Activated T-helper 2 cell treated with anti-CD3 and anti-CD28 coated beads, Interferon-gamma antibody, Interleukin-2, Interleukin-4, amounts not matched to agents 10 μg/mL and 5 μg/mL and 100 μg/mL, durations not matched to agents 14 hours and 24 hours and 36 hours (primary cell): ENCODE measurements around the gene LUC7L. TPM values are rescaled to one million over a fixed set of nuclear protein-coding genes. Genes with fewer than 3 reads are reported as not detected.
"Not testable (repeated sequence)": the region's sequence is repeated elsewhere in the genome, so short reads cannot be mapped to it uniquely, and the experiment has no call there.

Source experiments
- DNase-seq: peaks from one replicate; pipeline ENCODE4 v3.0.0; 2021; ENCODE audit warnings: low spot score
- H3K27ac Mint-ChIP-seq: one replicate; pipeline ENCODE4 v1.8.0; 2021; ENCODE audit warnings: mixed read lengths
- H3K27me3 Mint-ChIP-seq: one replicate; pipeline ENCODE4 v1.8.0; 2021; ENCODE audit warnings: low read depth, mixed read lengths
- H3K36me3 Mint-ChIP-seq: one replicate; pipeline ENCODE4 v1.8.0; 2021; ENCODE audit warnings: low read depth, mixed read lengths
- H3K4me1 Mint-ChIP-seq: one replicate; pipeline ENCODE4 v1.8.0; 2021; ENCODE audit warnings: low read depth, mixed read lengths
- H3K4me3 Mint-ChIP-seq: one replicate; pipeline ENCODE4 v1.8.0; 2021; ENCODE audit warnings: low read depth, mild to moderate bottlenecking, moderate library complexity, mixed read lengths
- H3K9me3 Mint-ChIP-seq: one replicate; pipeline ENCODE4 v1.8.0; 2021; ENCODE audit warnings: mixed read lengths
- intact Hi-C: fragments of 100-400 bp; cut with micrococcal nuclease; formaldehyde crosslinking; loops from one replicate; pipeline ENCODE4 v1.15.1; 2023
- total RNA-seq: library from RNA; stranded (reverse); gene quantifications from 2 replicates; pipeline ENCODE4 v1.2.3, GENCODE V29; 2022

Gene LUC7L
- total RNA-seq, 1 donor from 2014 or later, result 91.0 TPM

DNA sequence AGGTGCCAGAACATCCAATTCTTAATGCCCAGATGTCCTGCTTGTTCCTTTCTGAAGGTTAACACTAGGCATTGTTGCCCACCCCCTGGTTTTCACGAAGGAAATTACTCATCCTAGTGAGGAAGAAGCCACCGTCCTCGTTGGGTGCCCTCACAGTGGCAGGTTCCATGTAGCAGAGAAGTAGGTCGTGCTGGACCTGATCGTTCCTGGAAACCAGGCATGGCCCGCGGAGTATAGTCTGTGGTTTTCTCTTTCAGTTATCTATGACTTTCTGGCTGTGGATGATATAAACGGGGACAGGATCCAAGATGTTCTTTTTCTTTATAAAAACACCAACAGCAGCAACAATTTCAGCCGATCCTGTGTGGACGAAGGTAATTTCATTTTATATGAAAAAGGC, 30.0 kb upstream of the LUC7L start:
- peaks cover 18% of the 10 kb centered on the region for H3K36me3 Mint-ChIP-seq
- peaks cover 8% of the 10 kb centered on the region for H3K4me1 Mint-ChIP-seq
- H3K27me3 Mint-ChIP-seq, result no peaks in the 10 kb centered on the region
- no peaks in the 10 kb centered on the region for H3K9me3 Mint-ChIP-seq
- intact Hi-C loops, result no loop called here
- DNase-seq, result no peak
- H3K27ac Mint-ChIP-seq, result no peak overlapping the region
- no peak overlapping the region for H3K4me3 Mint-ChIP-seq

GRCh38 chr16:258091-258490, 28.8 kb upstream of the LUC7L start:
- H3K27me3 Mint-ChIP-seq, intact Hi-C loops, H3K9me3 Mint-ChIP-seq, H3K27ac Mint-ChIP-seq, H3K4me3 Mint-ChIP-seq, DNase-seq: not testable (repeated sequence)
- Mint-ChIP-seq H3K36me3 (peaks cover 20% of the 10 kb centered on the region), H3K4me1 (peaks cover 11% of the 10 kb centered on the region)

GRCh38 chr16:255183-255582, 25.9 kb upstream of the LUC7L start:
- Mint-ChIP-seq H3K4me1 (peaks cover 26% of the 10 kb centered on the region), H3K27me3 (no peaks in the 10 kb centered on the region), H3K36me3 (peaks cover 20% of the 10 kb centered on the region), H3K9me3 (no peaks in the 10 kb centered on the region), H3K4me3 (no peak overlapping the region), H3K27ac (no peak overlapping the region)
- intact Hi-C loops, result no loop called here
- no peak for DNase-seq

- no peaks in the 10 kb centered on the region for H3K27me3 Mint-ChIP-seq
- H3K27ac Mint-ChIP-seq, result no peak overlapping the region
- no peaks in the 10 kb centered on the region for H3K9me3 Mint-ChIP-seq
- no peak for DNase-seq
- intact Hi-C loops, result no loop called here
- H3K4me1 Mint-ChIP-seq, result peaks cover 27% of the 10 kb centered on the region
- H3K36me3 Mint-ChIP-seq, result peaks cover 20% of the 10 kb centered on the region
- no peak overlapping the region for H3K4me3 Mint-ChIP-seq
Observed at GRCh38 chr16:254461-254860, 25.2 kb upstream of the LUC7L start.

DNA sequence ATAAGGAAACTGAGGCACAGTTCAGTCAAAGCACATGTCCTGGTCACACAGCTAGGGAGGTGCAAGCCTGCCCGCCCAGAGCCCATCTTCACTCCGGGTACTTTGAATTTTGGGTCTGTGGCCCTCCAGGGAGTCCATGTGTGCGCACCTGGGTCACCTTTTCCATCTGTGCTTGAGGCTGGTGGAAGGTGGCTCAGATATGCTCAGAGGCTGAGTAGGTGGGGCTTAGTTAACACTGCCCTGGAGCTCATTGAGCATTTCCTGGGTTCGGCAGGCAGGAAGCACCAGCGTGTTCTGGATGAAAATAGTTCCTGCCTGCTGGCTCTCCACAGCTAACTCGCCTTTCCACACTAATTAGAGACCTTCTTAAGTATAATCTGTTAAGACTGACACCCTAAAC, 24.6 kb upstream of the LUC7L start:
- Mint-ChIP-seq H3K9me3 (no peaks in the 10 kb centered on the region), H3K4me3 (no peak overlapping the region), H3K36me3 (peaks cover 20% of the 10 kb centered on the region), H3K27me3 (no peaks in the 10 kb centered on the region), H3K27ac (peak overlapping the region; percentile 46), H3K4me1 (peaks cover 27% of the 10 kb centered on the region)
- intact Hi-C loops, result no loop called here
- no peak for DNase-seq

DNA sequence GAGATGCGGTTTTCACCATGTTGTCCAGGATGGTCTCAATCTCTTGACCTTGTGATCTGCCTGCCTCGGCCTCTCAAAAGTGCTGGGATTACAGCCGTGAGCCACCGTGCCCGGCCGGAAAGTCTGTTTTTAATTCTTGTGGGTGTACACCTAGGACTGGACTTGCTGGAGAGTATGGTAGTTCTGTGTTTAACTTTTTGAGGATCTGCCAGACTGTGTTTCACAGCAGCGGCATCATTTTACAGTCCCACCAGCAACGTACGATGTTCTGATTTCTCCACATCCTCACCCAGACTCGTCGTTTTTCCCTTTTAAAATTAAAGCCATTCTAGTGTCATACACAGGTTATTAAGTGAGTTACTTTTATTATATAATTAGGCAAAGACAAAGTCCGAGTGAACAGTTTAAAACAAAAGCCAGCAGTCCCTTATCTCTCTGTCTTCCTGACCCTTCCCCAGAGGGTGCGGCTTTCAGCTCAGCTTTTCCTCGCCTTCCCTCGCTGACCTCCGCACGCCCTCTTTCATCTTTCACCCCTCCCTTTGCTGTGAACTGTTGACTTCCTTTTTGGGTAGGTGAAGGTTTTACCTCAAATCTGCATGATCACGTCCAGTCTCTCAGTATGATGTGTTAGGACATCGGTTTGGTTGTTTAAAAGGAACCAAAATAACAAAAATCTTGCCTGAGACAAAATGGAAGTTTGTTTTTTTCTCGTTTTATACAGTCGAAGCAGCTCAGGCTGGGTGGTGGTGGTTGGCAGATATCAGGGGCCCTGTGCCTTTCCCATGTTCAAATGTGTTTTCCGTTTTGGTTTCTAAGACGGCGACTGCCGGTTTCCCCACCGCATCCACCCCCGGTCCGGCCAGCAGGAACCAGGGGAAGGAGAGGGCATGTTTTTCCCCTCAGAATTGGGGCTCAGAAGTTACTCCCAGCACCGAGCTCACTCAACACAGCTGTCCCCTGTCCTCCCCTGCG, 23.4 kb upstream of the LUC7L start:
- no peaks in the 10 kb centered on the region for H3K27me3 Mint-ChIP-seq
- peak overlapping the region; percentile 92 for H3K27ac Mint-ChIP-seq
- H3K4me3 Mint-ChIP-seq, result peak overlapping the region; percentile 80
- intact Hi-C loops, result loop anchor here (1.0 kb wide), 1 partner anchor 17 kb away; no protein-coding TSS in a partner anchor
- H3K9me3 Mint-ChIP-seq, result no peaks in the 10 kb centered on the region
- peaks cover 27% of the 10 kb centered on the region for H3K4me1 Mint-ChIP-seq
- peak; percentile 30 for DNase-seq
- peaks cover 20% of the 10 kb centered on the region for H3K36me3 Mint-ChIP-seq

- peaks cover 19% of the 10 kb centered on the region for H3K4me1 Mint-ChIP-seq
- no peaks in the 10 kb centered on the region for H3K27me3 Mint-ChIP-seq
- no peaks in the 10 kb centered on the region for H3K9me3 Mint-ChIP-seq
- H3K4me3 Mint-ChIP-seq, result no peak overlapping the region
- intact Hi-C loops, result no loop called here
- no peak overlapping the region for H3K27ac Mint-ChIP-seq
- DNase-seq, result no peak
- peaks cover 9% of the 10 kb centered on the region for H3K36me3 Mint-ChIP-seq
Observed at GRCh38 chr16:249431-249830, 20.2 kb upstream of the LUC7L start.

GRCh38 chr16:247027-247426, 17.8 kb upstream of the LUC7L start:
- intact Hi-C loops, result no loop called here

GRCh38 chr16:245105-245504, 15.9 kb upstream of the LUC7L start:
- intact Hi-C loops, result no loop called here
- Mint-ChIP-seq H3K4me3 (no peak overlapping the region), H3K9me3 (no peaks in the 10 kb centered on the region), H3K4me1 (peaks cover 5% of the 10 kb centered on the region), H3K27me3 (no peaks in the 10 kb centered on the region), H3K27ac (no peak overlapping the region), H3K36me3 (no peaks in the 10 kb centered on the region)
- DNase-seq, result no peak

More at GRCh38 chr16:247027-247426, 17.8 kb upstream of the LUC7L start:
- no peak for DNase-seq
- Mint-ChIP-seq H3K27ac (no peak overlapping the region), H3K36me3 (peaks cover 2% of the 10 kb centered on the region), H3K9me3 (no peaks in the 10 kb centered on the region), H3K4me1 (peaks cover 8% of the 10 kb centered on the region), H3K27me3 (no peaks in the 10 kb centered on the region), H3K4me3 (no peak overlapping the region)

- intact Hi-C loops, result no loop called here
- Mint-ChIP-seq H3K4me3 (no peak overlapping the region), H3K36me3 (no peaks in the 10 kb centered on the region), H3K27me3 (no peaks in the 10 kb centered on the region), H3K9me3 (no peaks in the 10 kb centered on the region), H3K27ac (no peak overlapping the region), H3K4me1 (peaks cover 9% of the 10 kb centered on the region)
- DNase-seq, result no peak
Observed at GRCh38 chr16:243348-243747, 14.1 kb upstream of the LUC7L start.

DNA sequence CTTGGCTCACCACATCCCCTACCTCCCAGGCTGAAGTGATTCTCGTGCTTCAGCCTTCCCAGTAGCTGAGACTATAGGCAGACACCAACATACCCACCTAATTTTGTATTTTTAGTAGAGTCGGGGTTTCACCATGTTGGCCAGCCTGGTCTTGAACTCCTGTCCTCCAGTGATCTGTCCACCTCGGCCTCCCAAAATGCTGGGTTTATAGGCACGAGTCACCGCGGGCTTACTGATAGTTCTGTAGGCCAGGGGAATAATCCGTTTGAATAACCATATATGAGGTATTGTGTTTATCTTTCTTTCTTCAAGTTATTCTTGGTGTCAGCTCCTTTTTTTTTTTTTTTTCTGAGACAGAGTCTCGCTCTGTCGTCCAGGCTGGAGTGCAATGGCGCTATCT, 13.0 kb upstream of the LUC7L start:
- DNase-seq, result no peak
- no peaks in the 10 kb centered on the region for H3K27me3 Mint-ChIP-seq
- no peaks in the 10 kb centered on the region for H3K9me3 Mint-ChIP-seq
- peaks cover 11% of the 10 kb centered on the region for H3K4me1 Mint-ChIP-seq
- peaks cover 1% of the 10 kb centered on the region for H3K36me3 Mint-ChIP-seq
- intact Hi-C loops, result no loop called here
- no peak overlapping the region for H3K4me3 Mint-ChIP-seq
- no peak overlapping the region for H3K27ac Mint-ChIP-seq

- peaks cover 5% of the 10 kb centered on the region for H3K36me3 Mint-ChIP-seq
- no peak for DNase-seq
- H3K4me3 Mint-ChIP-seq, result no peak overlapping the region
- no peaks in the 10 kb centered on the region for H3K27me3 Mint-ChIP-seq
- intact Hi-C loops, result no loop called here
- no peaks in the 10 kb centered on the region for H3K9me3 Mint-ChIP-seq
- no peak overlapping the region for H3K27ac Mint-ChIP-seq
- H3K4me1 Mint-ChIP-seq, result peaks cover 15% of the 10 kb centered on the region
Observed at GRCh38 chr16:240559-240958, 11.3 kb upstream of the LUC7L start.

DNA sequence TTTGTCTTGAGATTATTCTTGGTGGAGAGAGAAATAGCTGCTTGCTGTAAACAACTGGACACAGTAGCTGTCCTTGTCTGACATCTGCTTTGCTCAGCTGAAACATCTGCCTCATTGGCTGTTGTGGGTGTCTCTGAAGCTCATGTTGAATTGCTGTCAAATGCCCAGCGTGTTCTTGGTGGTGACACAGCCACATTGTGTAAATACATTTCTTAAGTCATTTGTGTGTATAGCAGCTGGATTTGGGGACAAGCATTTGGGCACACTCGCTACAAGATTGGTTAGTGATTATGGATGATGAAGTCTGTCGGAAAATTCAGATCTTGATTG, 10.7 kb upstream of the LUC7L start:
- Mint-ChIP-seq H3K9me3 (no peaks in the 10 kb centered on the region), H3K4me3 (no peak overlapping the region), H3K27me3 (no peaks in the 10 kb centered on the region), H3K27ac (no peak overlapping the region), H3K4me1 (peaks cover 19% of the 10 kb centered on the region), H3K36me3 (peaks cover 5% of the 10 kb centered on the region)
- intact Hi-C loops, result no loop called here
- DNase-seq, result no peak
